HCT116 (cell line): Measurements from ENCODE around the gene KRT86. TPM values are rescaled to one million over a fixed set of nuclear protein-coding genes. Genes with fewer than 3 reads are reported as not detected.

Experiments used
- ATAC-seq: fragments of 200-7000 bp; cut with Tn5 transposase; 2 replicates; pipeline ENCODE4 v1.9.1; 2020; ENCODE audit warnings: mild to moderate bottlenecking, moderate library complexity
- BruUV-seq: library from RNA; stranded (reverse); fragments of 400-500 nt; replicated peaks from 2 replicates; lab custom pipeline; 2021; lab: Mats Ljungman, UMichigan
- CTCF ChIA-PET: fragments of 300-600 bp; sonication (Branson Sonifier 250); formaldehyde crosslinking; loops from one replicate; lab custom pipeline; 2021; ENCODE audit warnings: antibody characterized with exemption; lab: Charles Lee
- POLR2A ChIA-PET: fragments of 300-600, 350-600 bp; sonication (Branson Sonifier 250); formaldehyde crosslinking; loops from one replicate; lab custom pipeline; 2021; ENCODE audit warnings: antibody characterized with exemption; lab: Charles Lee
- RAD21 ChIA-PET, 2 experiments: fragments of 300-600 bp; sonication (Branson Sonifier 250); formaldehyde crosslinking; loops; one replicate each; lab custom pipeline; 2023; ENCODE audit warnings: low total read pairs in 2 of 2; ENCODE audit not compliant: uncharacterized antibody in 2 of 2, unreplicated experiment in 2 of 2, low non-redundant PET in 1 of 2; lab: Charles Lee
- DNase-seq: peaks from one replicate; pipeline ENCODE4 v3.0.0-alpha.2; 2010; ENCODE audit warnings: low read depth, low spot score
- H2AFZ ChIP-seq: fragments of 200-600 bp; shearing (Covaris generic), sonication (generic); 2 replicates; pipeline ENCODE4 v1.6.1; 2017; ENCODE audit warnings: low read depth, mixed run types, mixed read lengths, antibody characterized with exemption, low read length; ENCODE audit not compliant: poor library complexity, severe bottlenecking
- H3K27ac ChIP-seq: 2 replicates; pipeline ENCODE4 v1.5.1; 2012; ENCODE audit warnings: low read depth, low read length
- H3K27me3 ChIP-seq: fragments of 200-600 bp; sonication (generic); 2 replicates; pipeline ENCODE4 v1.6.1; 2016; ENCODE audit warnings: mixed run types, low read length, mixed read lengths; ENCODE audit not compliant: insufficient read depth
- H3K36me3 ChIP-seq, 2 experiments: fragments of 200-500 bp in 1 of 2; fragments of 200-600 bp in 1 of 2; sonication (Bioruptor generic) in 1 of 2; sonication (generic) in 1 of 2; 2 replicates each; pipeline versions ENCODE4 v1.5.1 to v1.6.1; 2014 to 2016; ENCODE audit warnings: low read length in 2 of 2, inconsistent platforms in 1 of 2, mixed read lengths in 1 of 2, mixed run types in 1 of 2; ENCODE audit not compliant: insufficient read depth in 2 of 2, control insufficient read depth in 1 of 2
- H3K4me1 ChIP-seq, 2 experiments: fragments of 200-600 bp in 1 of 2; sonication (generic) in 1 of 2; 2 replicates each; pipeline versions ENCODE4 v1.5.1 to v1.6.1; 2012 to 2017; ENCODE audit warnings: low read length in 2 of 2, inconsistent platforms in 1 of 2, mild to moderate bottlenecking in 1 of 2, mixed read lengths in 1 of 2, mixed run types in 1 of 2, moderate library complexity in 1 of 2; ENCODE audit not compliant: insufficient read depth in 2 of 2, control insufficient read depth in 1 of 2
- H3K4me2 ChIP-seq: fragments of 200-600 bp; sonication (generic); 2 replicates; pipeline ENCODE4 v1.6.1; 2017; ENCODE audit warnings: mixed run types, low read length, mixed read lengths
- H3K4me3 ChIP-seq, 2 experiments: fragments of 200-600 bp in 1 of 2; sonication (generic) in 1 of 2; replicated peaks in 1 of 2; 2 replicates each; pipeline ENCODE4 v1.5.1; 2011 to 2016; ENCODE audit warnings: low read length in 2 of 2, control low read depth in 1 of 2, low read depth in 1 of 2, mild to moderate bottlenecking in 1 of 2, mixed read lengths in 1 of 2, mixed run types in 1 of 2
- H3K79me2 ChIP-seq: fragments of 200-600 bp; sonication (generic); 2 replicates; pipeline ENCODE4 v1.6.1; 2017; ENCODE audit warnings: mild to moderate bottlenecking, mixed run types, low read length, moderate library complexity, mixed read lengths; ENCODE audit not compliant: insufficient read depth
- H3K9ac ChIP-seq: fragments of 200-600 bp; sonication (generic); 2 replicates; pipeline ENCODE4 v1.6.1; 2016; ENCODE audit warnings: low read length, mixed read lengths
- H3K9me2 ChIP-seq: fragments of 200-600 bp; sonication (generic), shearing (Covaris generic); 2 replicates; pipeline ENCODE4 v1.6.1; 2017; ENCODE audit warnings: mixed run types, mild to moderate bottlenecking, moderate library complexity; ENCODE audit not compliant: insufficient read depth
- H3K9me3 ChIP-seq, 2 experiments: fragments of 200-500 bp in 1 of 2; fragments of 200-600 bp in 1 of 2; sonication (Bioruptor generic) in 1 of 2; sonication (generic) in 1 of 2; 2 replicates each; pipeline ENCODE4 v1.6.1; 2014 to 2017; ENCODE audit warnings: low read length in 2 of 2, mixed read lengths in 2 of 2, inconsistent platforms in 1 of 2, low read depth in 1 of 2, mild to moderate bottlenecking in 1 of 2, mixed run types in 1 of 2, moderate library complexity in 1 of 2; ENCODE audit not compliant: control insufficient read depth in 1 of 2, insufficient read depth in 1 of 2
- H4K20me1 ChIP-seq: fragments of 200-600 bp; sonication (generic), shearing (Covaris generic); 2 replicates; pipeline ENCODE4 v1.6.1; 2017; ENCODE audit warnings: mixed run types, mild to moderate bottlenecking, moderate library complexity; ENCODE audit not compliant: insufficient read depth
- CTCF ChIP-seq, 3 experiments: fragments of 200-600 bp in 1 of 3; sonication (generic) in 1 of 3; IDR thresholded peaks in 2 of 3; conservative IDR thresholded peaks in 1 of 3; 2 replicates each; pipeline ENCODE4 v1.5.1; 2012 to 2017; ENCODE audit warnings: low read depth in 2 of 3, low read length in 2 of 3, antibody characterized with exemption in 1 of 3, borderline replicate concordance in 1 of 3, control low read depth in 1 of 3, mild to moderate bottlenecking in 1 of 3, mixed read lengths in 1 of 3, mixed run types in 1 of 3, moderate library complexity in 1 of 3; ENCODE audit not compliant: insufficient read depth in 1 of 3
- ELF1 ChIP-seq: IDR thresholded peaks from 2 replicates; pipeline ENCODE4 v1.6.1; 2012; ENCODE audit warnings: low read depth, borderline replicate concordance
- POLR2AphosphoS5 ChIP-seq: IDR thresholded peaks from 2 replicates; pipeline ENCODE4 v1.6.1; 2011; ENCODE audit warnings: mild to moderate bottlenecking, low read depth, low read length, moderate library complexity
- SIN3A ChIP-seq: IDR thresholded peaks from 2 replicates; pipeline ENCODE4 v1.6.1; 2012; ENCODE audit warnings: low read depth
- TCF7L2 ChIP-seq: IDR thresholded peaks from 2 replicates; pipeline ENCODE4 v1.7.0; 2011; ENCODE audit warnings: borderline replicate concordance, inconsistent platforms; ENCODE audit not compliant: insufficient read depth, insufficient read length; ENCODE audit errors: extremely low read depth
- ZBTB33 ChIP-seq: IDR thresholded peaks from 2 replicates; pipeline ENCODE4 v1.6.1; 2011; ENCODE audit warnings: mild to moderate bottlenecking, low read length, moderate library complexity; ENCODE audit not compliant: insufficient replicate concordance; ENCODE audit errors: extremely low read depth
- ZFX ChIP-seq: fragments of 450-650 bp; IDR thresholded peaks from 2 replicates; pipeline ENCODE4 v1.6.1; 2017
- ZNF274 ChIP-seq: fragments of 200-500 bp; sonication (Bioruptor generic); IDR thresholded peaks from 2 replicates; pipeline ENCODE4 v1.6.1; 2014; ENCODE audit warnings: mild to moderate bottlenecking, low read depth, low read length, inconsistent platforms
- intact Hi-C: fragments of 100-400 bp; cut with micrococcal nuclease; formaldehyde crosslinking; loops from 2 replicates; pipeline ENCODE4 v1.10.0; 2022
- total RNA-seq: library from RNA; stranded (reverse); gene quantifications from one replicate; pipeline ENCODE4 v1.2.1, GENCODE V29; 2021; ENCODE audit not compliant: unreplicated experiment

Gene KRT86
- total RNA-seq, 1 experiment from 2014 or later = 1.5 TPM

GRCh38 chr12:52343550-52343949 lies 69.1 kb downstream of the KRT86 start:
- BruUV-seq = no TSS peak

More at GRCh38 chr12:52343550-52343949, 69.1 kb downstream of the KRT86 start:
- H3K9ac ChIP-seq = no peak overlapping the region
- RAD21 ChIA-PET = no interaction called here
- H3K79me2 ChIP-seq = no peaks in the 10 kb centered on the region
- no peaks in the 10 kb centered on the region for H3K9me2 ChIP-seq
- intact Hi-C loops = no loop called here
- no peak overlapping the region for H3K4me3 ChIP-seq
- H3K27ac ChIP-seq = no peak overlapping the region
- H3K36me3 ChIP-seq = no peaks in the 10 kb centered on the region
- H3K27me3 ChIP-seq = no peaks in the 10 kb centered on the region
- POLR2A ChIA-PET = no interaction called here
- TF ChIP-seq TCF7L2 (no peak), ZNF274 (no peak), ZBTB33 (no peak), SIN3A (no peak), POLR2AphosphoS5 (no peak), ZFX (no peak), CTCF (IDR thresholded peaks at IDR 0.05 in 2 of 3, conservative IDR thresholded peaks at IDR 0.05 in 1 of 3; ENCODE audit: borderline replicate concordance in 1 of 3, insufficient read depth in 1 of 3, low read depth in 2 of 3, low read length in 2 of 3) (no peak), ELF1 (no peak)
- TF ChIP-seq, all 23 proteins: peak for 0
- Histone ChIP-seq H2AFZ (no peak overlapping the region), H3K4me1 (peaks cover 14 to 29% of the 10 kb centered on the region in 2 experiments), H3K9me3 (no peaks in the 10 kb centered on the region), H3K4me2 (no peak overlapping the region), H4K20me1 (no peaks in the 10 kb centered on the region)
- DNase-seq (no peak), ATAC-seq (no peak)
- CTCF ChIA-PET = no interaction called here
